Ishikawa (cell line): ENCODE results near the gene COG6.
A peak's percentile ranks its signal among the peaks of the same experiment; 100 is the strongest.

Experiments
- CEBPB ChIP-seq: IDR thresholded peaks from 2 replicates; pipeline ENCODE4 v1.6.1; 2012
- CREB1 ChIP-seq: IDR thresholded peaks from 2 replicates; pipeline ENCODE4 v1.6.1; 2012; ENCODE audit warnings: low read depth
- EGR1 ChIP-seq: IDR thresholded peaks from 2 replicates; pipeline ENCODE4 v1.6.1; 2012
- EP300 ChIP-seq: IDR thresholded peaks from 2 replicates; pipeline ENCODE4 v1.6.1; 2012; ENCODE audit warnings: borderline replicate concordance
- FOXM1 ChIP-seq: IDR thresholded peaks from 2 replicates; pipeline ENCODE4 v1.6.1; 2012; ENCODE audit warnings: low read depth, borderline replicate concordance
- NFIC ChIP-seq: IDR thresholded peaks from 2 replicates; pipeline ENCODE4 v1.6.1; 2012
- RAD21 ChIP-seq: IDR thresholded peaks from 2 replicates; pipeline ENCODE4 v1.6.1; 2012; ENCODE audit warnings: low read depth
- TAF1 ChIP-seq: IDR thresholded peaks from 2 replicates; pipeline ENCODE4 v1.6.1; 2012; ENCODE audit warnings: low read depth, mild to moderate bottlenecking
- TCF12 ChIP-seq: IDR thresholded peaks from 2 replicates; pipeline ENCODE4 v1.6.1; 2012; ENCODE audit warnings: low read depth
- TEAD4 ChIP-seq: IDR thresholded peaks from 2 replicates; pipeline ENCODE4 v1.6.1; 2012
- YY1 ChIP-seq: IDR thresholded peaks from 2 replicates; pipeline ENCODE4 v1.6.1; 2012; ENCODE audit warnings: low read depth
- ZBTB7A ChIP-seq: IDR thresholded peaks from 2 replicates; pipeline ENCODE4 v1.6.1; 2012; ENCODE audit warnings: low read depth
- TF ChIP-seq, protein P1 (sequence below): IDR thresholded peaks from 2 replicates; pipeline ENCODE4 v1.6.1; 2012; ENCODE audit warnings: low read depth, mild to moderate bottlenecking
- TF ChIP-seq, protein P2 (sequence below): IDR thresholded peaks from 2 replicates; pipeline ENCODE4 v1.6.1; 2012
- TF ChIP-seq, protein P3 (sequence below): IDR thresholded peaks from 2 replicates; pipeline ENCODE4 v1.6.1; 2012

COG6 gene

DNA sequence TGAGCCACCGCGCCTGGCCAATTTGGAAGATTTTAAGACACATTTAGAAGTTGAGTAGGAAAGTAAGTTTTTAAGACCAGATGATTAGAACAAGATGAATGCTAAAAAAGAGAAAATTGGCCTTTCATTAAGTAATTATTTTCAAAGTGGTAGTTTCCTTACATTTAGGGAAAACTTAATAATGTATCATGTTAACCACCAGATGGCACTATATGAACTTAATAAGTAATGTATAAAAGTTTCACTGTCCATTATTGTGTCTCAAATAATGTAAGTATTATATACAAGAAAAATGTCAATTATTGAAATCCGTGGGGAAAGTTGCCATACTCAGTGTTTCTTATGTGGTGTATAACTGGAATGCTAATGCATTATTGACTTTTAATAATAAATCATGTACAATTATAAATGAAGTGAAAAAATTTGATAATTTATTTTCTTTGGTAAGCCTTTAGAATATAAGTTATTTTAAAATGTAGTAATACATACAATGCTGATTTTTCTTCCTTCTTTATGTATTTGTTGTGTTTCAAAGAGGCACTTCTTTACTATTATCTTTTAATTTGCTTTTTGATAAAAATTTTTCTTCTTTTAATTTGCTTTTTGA lies 29.2 kb downstream of the COG6 start:
- TF ChIP-seq RAD21 (peak; percentile 30), CREB1 (no peak)
- TF ChIP-seq, protein P1, sequence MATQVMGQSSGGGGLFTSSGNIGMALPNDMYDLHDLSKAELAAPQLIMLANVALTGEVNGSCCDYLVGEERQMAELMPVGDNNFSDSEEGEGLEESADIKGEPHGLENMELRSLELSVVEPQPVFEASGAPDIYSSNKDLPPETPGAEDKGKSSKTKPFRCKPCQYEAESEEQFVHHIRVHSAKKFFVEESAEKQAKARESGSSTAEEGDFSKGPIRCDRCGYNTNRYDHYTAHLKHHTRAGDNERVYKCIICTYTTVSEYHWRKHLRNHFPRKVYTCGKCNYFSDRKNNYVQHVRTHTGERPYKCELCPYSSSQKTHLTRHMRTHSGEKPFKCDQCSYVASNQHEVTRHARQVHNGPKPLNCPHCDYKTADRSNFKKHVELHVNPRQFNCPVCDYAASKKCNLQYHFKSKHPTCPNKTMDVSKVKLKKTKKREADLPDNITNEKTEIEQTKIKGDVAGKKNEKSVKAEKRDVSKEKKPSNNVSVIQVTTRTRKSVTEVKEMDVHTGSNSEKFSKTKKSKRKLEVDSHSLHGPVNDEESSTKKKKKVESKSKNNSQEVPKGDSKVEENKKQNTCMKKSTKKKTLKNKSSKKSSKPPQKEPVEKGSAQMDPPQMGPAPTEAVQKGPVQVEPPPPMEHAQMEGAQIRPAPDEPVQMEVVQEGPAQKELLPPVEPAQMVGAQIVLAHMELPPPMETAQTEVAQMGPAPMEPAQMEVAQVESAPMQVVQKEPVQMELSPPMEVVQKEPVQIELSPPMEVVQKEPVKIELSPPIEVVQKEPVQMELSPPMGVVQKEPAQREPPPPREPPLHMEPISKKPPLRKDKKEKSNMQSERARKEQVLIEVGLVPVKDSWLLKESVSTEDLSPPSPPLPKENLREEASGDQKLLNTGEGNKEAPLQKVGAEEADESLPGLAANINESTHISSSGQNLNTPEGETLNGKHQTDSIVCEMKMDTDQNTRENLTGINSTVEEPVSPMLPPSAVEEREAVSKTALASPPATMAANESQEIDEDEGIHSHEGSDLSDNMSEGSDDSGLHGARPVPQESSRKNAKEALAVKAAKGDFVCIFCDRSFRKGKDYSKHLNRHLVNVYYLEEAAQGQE: no peak

DNA sequence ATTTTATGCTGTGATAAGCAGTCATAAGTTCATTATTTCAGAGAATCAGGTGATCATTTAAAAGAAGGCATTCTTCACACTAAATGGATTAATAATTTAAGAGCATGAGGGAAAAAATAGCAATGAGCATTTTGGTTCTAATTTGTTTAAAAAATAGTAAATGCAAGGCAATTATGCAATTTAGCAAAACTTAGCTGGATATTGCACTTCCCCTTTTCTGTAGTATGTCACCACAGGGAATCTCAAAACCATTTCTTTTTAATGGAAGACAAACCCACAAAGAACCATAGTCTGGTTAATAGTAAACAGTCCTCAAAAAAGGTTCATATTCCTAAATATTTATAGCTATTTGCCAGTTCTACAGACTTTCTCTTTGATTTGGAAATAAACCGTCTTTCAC lies 30.2 kb downstream of the COG6 start:
- TF ChIP-seq CEBPB: no peak
- TF ChIP-seq EGR1: no peak
- TF ChIP-seq, protein P2, sequence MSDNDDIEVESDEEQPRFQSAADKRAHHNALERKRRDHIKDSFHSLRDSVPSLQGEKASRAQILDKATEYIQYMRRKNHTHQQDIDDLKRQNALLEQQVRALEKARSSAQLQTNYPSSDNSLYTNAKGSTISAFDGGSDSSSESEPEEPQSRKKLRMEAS: no peak
- TF ChIP-seq ZBTB7A: no peak
- no peak for TF ChIP-seq CREB1
- TF ChIP-seq TCF12: no peak
- TF ChIP-seq FOXM1: no peak
- TF ChIP-seq, protein P1: no peak
- no peak for TF ChIP-seq TAF1
- no peak for TF ChIP-seq NFIC
- no peak for TF ChIP-seq RAD21
- TF ChIP-seq TEAD4: no peak
- TF ChIP-seq, protein P3, sequence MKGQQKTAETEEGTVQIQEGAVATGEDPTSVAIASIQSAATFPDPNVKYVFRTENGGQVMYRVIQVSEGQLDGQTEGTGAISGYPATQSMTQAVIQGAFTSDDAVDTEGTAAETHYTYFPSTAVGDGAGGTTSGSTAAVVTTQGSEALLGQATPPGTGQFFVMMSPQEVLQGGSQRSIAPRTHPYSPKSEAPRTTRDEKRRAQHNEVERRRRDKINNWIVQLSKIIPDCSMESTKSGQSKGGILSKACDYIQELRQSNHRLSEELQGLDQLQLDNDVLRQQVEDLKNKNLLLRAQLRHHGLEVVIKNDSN: no peak
- TF ChIP-seq YY1: no peak

DNA sequence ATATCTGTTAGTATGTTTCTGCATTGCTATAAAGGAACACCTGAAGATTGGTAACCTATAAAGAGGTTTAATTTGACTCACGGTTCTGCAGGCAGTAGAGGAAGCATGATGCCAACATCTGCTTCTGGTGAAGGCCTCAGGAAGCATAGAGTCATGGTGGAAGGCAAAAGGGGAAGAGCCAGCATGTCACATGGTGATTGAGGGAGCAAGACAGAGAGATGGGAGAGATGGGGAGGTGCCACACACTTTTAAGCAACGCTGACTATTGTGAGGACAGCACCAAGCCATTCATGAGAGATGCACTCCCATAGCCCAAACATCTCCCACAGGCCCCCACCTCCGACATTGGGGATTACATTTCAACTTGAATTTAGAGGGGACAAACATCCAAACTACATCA lies 32.8 kb downstream of the COG6 start:
- TF ChIP-seq, protein P2: no peak
- TF ChIP-seq TAF1 (no peak), CEBPB (no peak), TCF12 (no peak), NFIC (no peak), EP300 (no peak), TEAD4 (no peak), FOXM1 (no peak), ZBTB7A (no peak), CREB1 (no peak), YY1 (no peak)
- TF ChIP-seq, protein P3: no peak
- TF ChIP-seq, protein P1: no peak

DNA sequence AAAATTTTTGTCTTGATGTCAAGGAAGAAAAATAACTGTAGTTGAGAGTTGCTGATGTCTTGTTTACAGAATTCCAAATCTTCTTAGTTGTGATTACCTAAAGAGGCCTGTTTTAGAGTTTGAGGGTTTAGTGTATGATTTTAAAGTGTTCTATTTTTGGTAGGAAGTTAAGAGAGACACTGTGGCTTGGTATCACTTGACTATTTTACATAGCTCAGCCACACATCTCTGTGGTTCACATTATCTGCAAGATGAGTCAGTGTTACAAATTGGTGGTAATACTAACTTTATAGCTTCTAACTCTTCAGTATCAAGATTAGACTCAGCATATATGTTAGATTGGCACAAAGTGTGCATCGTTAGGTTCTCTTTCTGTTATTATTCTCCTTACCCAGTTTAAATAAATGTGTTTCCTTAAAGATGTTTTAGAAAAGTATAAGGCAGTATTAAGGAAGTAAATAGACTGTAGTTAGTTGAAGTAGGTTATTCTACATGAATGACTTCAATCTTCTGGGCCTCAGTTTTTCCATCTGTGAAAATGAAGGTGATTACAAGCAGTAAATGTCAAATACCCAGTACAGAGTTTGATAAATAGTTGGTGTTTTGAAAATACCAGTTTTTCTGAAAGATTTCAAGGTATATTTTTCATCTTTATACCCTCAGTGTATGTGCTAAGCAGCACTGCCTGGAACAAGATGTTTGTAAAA lies 33.4 kb downstream of the COG6 start:
- TF ChIP-seq RAD21 (no peak), TEAD4 (no peak), CEBPB (no peak), EP300 (no peak), NFIC (no peak), TCF12 (no peak), TAF1 (no peak), ZBTB7A (no peak), EGR1 (no peak), YY1 (no peak), FOXM1 (no peak)
- TF ChIP-seq, protein P1: no peak
- TF ChIP-seq, protein P2: no peak
- TF ChIP-seq, protein P3: no peak
